Measurements from ENCODE around the gene RHOJ. TPM values are rescaled to one million over a fixed set of nuclear protein-coding genes. Genes with fewer than 3 reads are reported as not detected.

The RHOJ gene
- total and polyA plus RNA-seq, 2 donors (not counting 3 experiments of a cell fraction or from before 2014, with no cell fraction given), result 191 to 486 TPM

DNA sequence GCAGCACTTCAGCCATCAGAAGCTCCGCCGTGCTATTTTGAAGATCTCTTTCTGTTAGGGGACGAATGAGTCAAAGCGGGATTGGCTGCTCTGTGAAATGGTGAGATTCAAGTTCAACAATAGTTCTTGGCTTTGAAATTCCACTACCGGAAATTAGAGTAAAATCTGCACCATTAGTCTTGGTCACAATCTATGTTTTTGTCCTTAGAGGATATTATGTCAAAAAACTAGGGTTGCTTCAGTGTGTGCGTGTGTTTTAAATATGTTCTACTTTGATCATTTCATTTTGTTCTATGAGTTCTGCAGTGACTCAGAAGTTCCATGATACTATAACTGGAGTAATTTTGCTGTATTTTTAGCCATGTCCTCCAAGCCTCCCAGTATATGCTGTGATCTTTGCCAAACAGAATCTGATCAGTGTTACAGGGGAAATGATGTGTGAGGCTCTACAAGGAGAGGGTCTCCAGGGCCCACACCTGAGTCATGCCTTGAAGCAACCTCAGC lies 91.9 kb downstream of the RHOJ start:
- intact Hi-C loops (cut with micrococcal nuclease) (no loop called here), dilution Hi-C loops (cut with MboI; ENCODE audit: extremely low pct_ligation_motif_present, low sequenced_read_pairs) (no loop called here)
- no peaks in the 10 kb centered on the region for H3K9me3 ChIP-seq (replicated peaks; ENCODE audit: control insufficient read depth, insufficient read depth, low read length)
- H3K79me2 ChIP-seq (ENCODE audit: control insufficient read depth, insufficient read depth, low read length), result no peaks in the 10 kb centered on the region
- no peaks in the 10 kb centered on the region for H4K20me1 ChIP-seq (replicated peaks; ENCODE audit: control insufficient read depth, extremely low read depth, insufficient read depth, low read length)
- no peak for TF ChIP-seq GATA2 (IDR thresholded peaks at IDR 0.05; ENCODE audit: insufficient read depth, insufficient read length, low read depth, low read length)
- TF ChIP-seq POLR2A (IDR thresholded peaks at IDR 0.05; ENCODE audit: low read depth, low read length), result peak; percentile 5
- TF ChIP-seq, protein P1, sequence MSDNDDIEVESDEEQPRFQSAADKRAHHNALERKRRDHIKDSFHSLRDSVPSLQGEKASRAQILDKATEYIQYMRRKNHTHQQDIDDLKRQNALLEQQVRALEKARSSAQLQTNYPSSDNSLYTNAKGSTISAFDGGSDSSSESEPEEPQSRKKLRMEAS (IDR thresholded peaks at IDR 0.05; ENCODE audit: insufficient read depth, insufficient read length), result no peak
- DNase-seq (ENCODE audit: low read depth, low spot score), result peak; percentile 47
- peaks cover 14 to 15% of the 10 kb centered on the region in 2 experiments for H3K36me3 ChIP-seq (ENCODE audit: control insufficient read depth in 2 of 2, extremely low read depth in 1 of 2, insufficient read depth in 2 of 2, low read length in 2 of 2)
- no TSS peak for BruUV-seq (replicated peaks)
- H3K9ac ChIP-seq (replicated peaks; ENCODE audit: extremely low read depth, insufficient read depth, low read length), result no peak overlapping the region
- ChIA-PET POLR2A (no interaction called here), CTCF (interaction anchor here (3.7 kb wide), 1 partner anchor 13 kb away, joined by 11 read pairs; no protein-coding TSS in a partner anchor)
- no peak overlapping the region for H3K4me3 ChIP-seq (replicated peaks in 1 of 3; ENCODE audit: insufficient read depth in 1 of 3, low read depth in 1 of 3, low read length in 3 of 3)
- no peak overlapping the region for H2AFZ ChIP-seq (ENCODE audit: low read depth, low read length)
- peaks cover 0 to 8% of the 10 kb centered on the region in 2 experiments for H3K27me3 ChIP-seq (ENCODE audit: control insufficient read depth in 2 of 2, insufficient read depth in 2 of 2, low read length in 2 of 2)
- no peaks in the 10 kb centered on the region for H3K9me1 ChIP-seq (replicated peaks; ENCODE audit: control insufficient read depth, extremely low read depth, insufficient read depth, low read length)
- H3K4me2 ChIP-seq (ENCODE audit: insufficient read depth, low read length), result no peak overlapping the region
- no peak overlapping the region for H3K27ac ChIP-seq (ENCODE audit: insufficient read depth, low read depth, low read length)
- no peak for FAIRE-seq
- H3K4me1 ChIP-seq (ENCODE audit: control insufficient read depth, extremely low read depth, insufficient read depth, low read length), result no peaks in the 10 kb centered on the region

DNA sequence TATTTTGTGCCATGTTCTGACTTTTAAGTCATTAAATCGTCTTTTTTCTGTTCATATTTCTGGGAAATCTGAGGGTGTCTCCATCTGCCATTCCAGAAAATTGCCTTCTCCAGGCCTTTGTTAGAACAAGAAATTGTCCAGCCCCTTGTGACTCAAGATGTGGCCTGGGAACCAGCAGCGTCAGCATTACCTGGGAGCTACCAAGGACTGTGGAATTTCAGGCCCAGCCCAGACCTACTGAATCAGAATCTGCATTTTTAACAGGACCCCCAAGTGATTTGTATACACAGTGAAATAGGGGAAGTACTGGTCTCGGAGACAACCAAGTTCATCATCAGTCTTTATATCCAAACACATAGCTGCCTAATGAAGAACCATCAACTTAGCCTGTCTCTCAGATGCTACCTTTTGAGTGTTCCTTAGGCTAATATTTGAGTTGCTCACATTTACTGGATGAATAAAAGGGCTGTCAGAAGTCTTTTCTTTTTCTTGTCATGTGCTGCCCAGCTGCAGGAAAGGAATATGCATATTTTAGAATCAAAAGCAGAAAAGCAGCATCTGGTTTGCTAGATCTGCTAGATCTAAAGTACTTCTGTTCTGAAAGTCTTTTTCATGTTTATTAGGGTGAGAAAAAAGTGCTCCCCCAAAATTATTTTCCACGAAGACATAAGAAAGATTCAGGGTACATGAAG lies 93.3 kb downstream of the RHOJ start:
- CTCF ChIA-PET, result interaction anchor here (0.6 to 3.7 kb wide), 2 partner anchors 12 to 1090 kb away, joined by 3 to 11 read pairs; partner anchors contain the start of gene MTHFD1
- TF ChIP-seq, protein P2, sequence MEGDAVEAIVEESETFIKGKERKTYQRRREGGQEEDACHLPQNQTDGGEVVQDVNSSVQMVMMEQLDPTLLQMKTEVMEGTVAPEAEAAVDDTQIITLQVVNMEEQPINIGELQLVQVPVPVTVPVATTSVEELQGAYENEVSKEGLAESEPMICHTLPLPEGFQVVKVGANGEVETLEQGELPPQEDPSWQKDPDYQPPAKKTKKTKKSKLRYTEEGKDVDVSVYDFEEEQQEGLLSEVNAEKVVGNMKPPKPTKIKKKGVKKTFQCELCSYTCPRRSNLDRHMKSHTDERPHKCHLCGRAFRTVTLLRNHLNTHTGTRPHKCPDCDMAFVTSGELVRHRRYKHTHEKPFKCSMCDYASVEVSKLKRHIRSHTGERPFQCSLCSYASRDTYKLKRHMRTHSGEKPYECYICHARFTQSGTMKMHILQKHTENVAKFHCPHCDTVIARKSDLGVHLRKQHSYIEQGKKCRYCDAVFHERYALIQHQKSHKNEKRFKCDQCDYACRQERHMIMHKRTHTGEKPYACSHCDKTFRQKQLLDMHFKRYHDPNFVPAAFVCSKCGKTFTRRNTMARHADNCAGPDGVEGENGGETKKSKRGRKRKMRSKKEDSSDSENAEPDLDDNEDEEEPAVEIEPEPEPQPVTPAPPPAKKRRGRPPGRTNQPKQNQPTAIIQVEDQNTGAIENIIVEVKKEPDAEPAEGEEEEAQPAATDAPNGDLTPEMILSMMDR (IDR thresholded peaks at IDR 0.05; ENCODE audit: extremely low read depth in 1 of 2, insufficient read depth in 1 of 2, low read depth in 1 of 2, low read length in 2 of 2), result no peak
- peak; percentile 8 for TF ChIP-seq POLR2A (IDR thresholded peaks at IDR 0.05; ENCODE audit: low read depth, low read length)
- TF ChIP-seq FOS (IDR thresholded peaks at IDR 0.05; ENCODE audit: borderline replicate concordance, insufficient read depth, low read length), result no peak

More for the DNA sequence above, 93.3 kb downstream of the RHOJ start:
- no peak overlapping the region for H2AFZ ChIP-seq (ENCODE audit: low read depth, low read length)
- POLR2A ChIA-PET, result no interaction called here
- FAIRE-seq (no peak), DNase-seq (ENCODE audit: low read depth, low spot score) (no peak)
- H3K79me2 ChIP-seq (ENCODE audit: control insufficient read depth, insufficient read depth, low read length), result no peaks in the 10 kb centered on the region
- no peak overlapping the region for H3K4me3 ChIP-seq (replicated peaks in 1 of 3; ENCODE audit: insufficient read depth in 1 of 3, low read depth in 1 of 3, low read length in 3 of 3)
- no TSS peak for BruUV-seq (replicated peaks)
- H3K4me2 ChIP-seq (ENCODE audit: insufficient read depth, low read length), result no peak overlapping the region
- peaks cover 0 to 10% of the 10 kb centered on the region in 2 experiments for H3K27me3 ChIP-seq (ENCODE audit: control insufficient read depth in 2 of 2, insufficient read depth in 2 of 2, low read length in 2 of 2)
- no peak overlapping the region for H3K27ac ChIP-seq (ENCODE audit: insufficient read depth, low read depth, low read length)
- dilution Hi-C loops (cut with MboI; ENCODE audit: extremely low pct_ligation_motif_present, low sequenced_read_pairs) (no loop called here), intact Hi-C loops (cut with micrococcal nuclease) (no loop called here)
- no peak overlapping the region for H3K9ac ChIP-seq (replicated peaks; ENCODE audit: extremely low read depth, insufficient read depth, low read length)
- peaks cover 4 to 5% of the 10 kb centered on the region in 2 experiments for H3K36me3 ChIP-seq (ENCODE audit: control insufficient read depth in 2 of 2, extremely low read depth in 1 of 2, insufficient read depth in 2 of 2, low read length in 2 of 2)
- H3K9me1 ChIP-seq (replicated peaks; ENCODE audit: control insufficient read depth, extremely low read depth, insufficient read depth, low read length), result no peaks in the 10 kb centered on the region
- H4K20me1 ChIP-seq (replicated peaks; ENCODE audit: control insufficient read depth, extremely low read depth, insufficient read depth, low read length), result no peaks in the 10 kb centered on the region
- H3K9me3 ChIP-seq (replicated peaks; ENCODE audit: control insufficient read depth, insufficient read depth, low read length), result no peaks in the 10 kb centered on the region
- H3K4me1 ChIP-seq (ENCODE audit: control insufficient read depth, extremely low read depth, insufficient read depth, low read length), result no peaks in the 10 kb centered on the region

Measured in endothelial cell of umbilical vein (primary cell).